ENCODE results near the gene HSD17B4. TPM values are rescaled to one million over a fixed set of nuclear protein-coding genes. Genes with fewer than 3 reads are reported as not detected.

Gene HSD17B4
- total RNA-seq, 4 donors from 2014 or later, result 71.6 to 90.6 (median 86.2) TPM

DNA sequence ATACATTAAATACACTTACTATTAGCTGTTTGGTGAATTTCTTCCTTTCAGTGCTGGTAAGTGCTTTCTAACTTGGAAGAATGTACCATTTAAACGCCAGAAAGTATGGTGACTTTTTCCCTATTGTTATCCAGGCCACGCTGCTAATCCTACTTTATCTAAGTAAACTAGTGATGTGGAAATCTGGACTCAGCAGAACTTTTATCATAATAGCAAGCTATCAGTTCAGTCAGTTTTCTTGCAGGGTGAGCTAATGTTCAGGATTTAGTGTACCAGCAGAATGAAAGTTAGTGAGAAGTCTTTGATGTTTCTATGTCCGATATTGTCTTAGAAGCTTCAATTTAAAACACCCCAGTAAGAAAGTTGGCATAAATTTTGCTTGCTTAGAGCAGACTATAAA, 72.2 kb downstream of the HSD17B4 start:
- WGBS, result 60% methylated on average over 3 of the region's 3 CpGs
- no peaks in the 10 kb centered on the region for H3K9me3 ChIP-seq
- TF ChIP-seq POLR2A (IDR thresholded peaks at IDR 0.05; ENCODE audit: low read depth), result no peak
- TF ChIP-seq EP300 (IDR thresholded peaks at IDR 0.05), result no peak
- TF ChIP-seq, protein P1, sequence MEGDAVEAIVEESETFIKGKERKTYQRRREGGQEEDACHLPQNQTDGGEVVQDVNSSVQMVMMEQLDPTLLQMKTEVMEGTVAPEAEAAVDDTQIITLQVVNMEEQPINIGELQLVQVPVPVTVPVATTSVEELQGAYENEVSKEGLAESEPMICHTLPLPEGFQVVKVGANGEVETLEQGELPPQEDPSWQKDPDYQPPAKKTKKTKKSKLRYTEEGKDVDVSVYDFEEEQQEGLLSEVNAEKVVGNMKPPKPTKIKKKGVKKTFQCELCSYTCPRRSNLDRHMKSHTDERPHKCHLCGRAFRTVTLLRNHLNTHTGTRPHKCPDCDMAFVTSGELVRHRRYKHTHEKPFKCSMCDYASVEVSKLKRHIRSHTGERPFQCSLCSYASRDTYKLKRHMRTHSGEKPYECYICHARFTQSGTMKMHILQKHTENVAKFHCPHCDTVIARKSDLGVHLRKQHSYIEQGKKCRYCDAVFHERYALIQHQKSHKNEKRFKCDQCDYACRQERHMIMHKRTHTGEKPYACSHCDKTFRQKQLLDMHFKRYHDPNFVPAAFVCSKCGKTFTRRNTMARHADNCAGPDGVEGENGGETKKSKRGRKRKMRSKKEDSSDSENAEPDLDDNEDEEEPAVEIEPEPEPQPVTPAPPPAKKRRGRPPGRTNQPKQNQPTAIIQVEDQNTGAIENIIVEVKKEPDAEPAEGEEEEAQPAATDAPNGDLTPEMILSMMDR (IDR thresholded peaks at IDR 0.05), result no peak
- TF ChIP-seq POLR2AphosphoS5 (IDR thresholded peaks at IDR 0.05), result no peak
- no peak overlapping the region for H3K4me3 ChIP-seq
- no peak for DNase-seq (ENCODE audit: extremely low spot score)
- intact Hi-C loops (cut with DNase I), result no loop called here
- H3K4me1 ChIP-seq, result peaks cover 0 to 4% (median 0%) of the 10 kb centered on the region in 4 donors
- no peak overlapping the region for H3K27ac ChIP-seq (replicated peaks in 1 of 4)
- H3K27me3 ChIP-seq, result no peaks in the 10 kb centered on the region
- peaks cover 0 to 36% (median 20%) of the 10 kb centered on the region in 4 donors for H3K36me3 ChIP-seq

DNA sequence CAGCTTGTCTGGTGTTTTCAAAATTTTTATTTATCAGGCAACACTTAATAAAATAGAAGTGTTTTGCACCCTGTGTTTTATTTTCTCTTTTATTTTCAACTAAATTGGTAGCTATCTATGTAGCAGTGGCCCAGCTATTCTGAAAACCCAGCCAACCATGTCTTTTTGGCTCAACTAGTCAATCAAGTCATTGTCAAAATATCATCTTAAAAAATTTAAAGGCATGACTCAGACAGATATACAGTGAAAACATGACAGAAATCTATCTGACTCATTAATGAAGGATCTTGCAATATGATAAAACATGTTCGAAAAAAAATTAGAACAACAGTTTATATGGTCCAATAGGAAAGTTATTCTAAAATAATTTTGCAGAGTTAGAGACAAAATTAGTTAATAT, 75.1 kb downstream of the HSD17B4 start:
- H3K4me1 ChIP-seq, result peaks cover 0 to 4% (median 0%) of the 10 kb centered on the region in 4 donors
- 95% methylated on average over 1 of the region's 1 CpG for WGBS
- intact Hi-C loops (cut with DNase I), result no loop called here
- H3K4me3 ChIP-seq, result no peak overlapping the region
- no peaks in the 10 kb centered on the region for H3K27me3 ChIP-seq
- TF ChIP-seq POLR2A (IDR thresholded peaks at IDR 0.05; ENCODE audit: low read depth), result no peak
- no peak for TF ChIP-seq POLR2AphosphoS5 (IDR thresholded peaks at IDR 0.05)
- TF ChIP-seq, protein P1 (IDR thresholded peaks at IDR 0.05), result no peak
- TF ChIP-seq EP300 (IDR thresholded peaks at IDR 0.05), result no peak
- DNase-seq (ENCODE audit: extremely low spot score), result no peak
- peaks cover 0 to 61% (median 38%) of the 10 kb centered on the region in 4 donors for H3K36me3 ChIP-seq
- no peaks in the 10 kb centered on the region for H3K9me3 ChIP-seq
- no peak overlapping the region for H3K27ac ChIP-seq (replicated peaks in 1 of 4)

DNA sequence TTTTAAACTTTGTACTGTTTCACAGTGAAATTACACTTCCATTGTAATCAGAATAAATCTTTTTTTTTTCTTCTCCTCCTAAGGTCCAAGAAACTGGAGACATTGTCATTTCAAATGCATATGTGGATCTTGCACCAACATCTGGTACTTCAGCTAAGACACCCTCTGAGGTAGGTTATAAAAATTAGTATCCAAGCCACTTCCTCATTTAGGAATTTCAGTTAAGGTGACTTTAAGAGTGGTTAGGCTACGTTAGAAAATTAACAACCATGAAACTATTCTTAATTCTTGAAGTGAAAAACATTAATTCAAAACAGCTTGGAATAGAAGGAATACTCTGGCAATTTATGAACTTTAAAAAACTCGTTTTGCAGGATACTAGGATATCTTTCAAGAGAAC, 77.5 kb downstream of the HSD17B4 start:
- Histone ChIP-seq H3K4me1 (no peaks in the 10 kb centered on the region), H3K36me3 (peaks cover 0 to 66% (median 40%) of the 10 kb centered on the region in 4 donors), H3K9me3 (no peaks in the 10 kb centered on the region), H3K4me3 (no peak overlapping the region), H3K27me3 (no peaks in the 10 kb centered on the region), H3K27ac (replicated peaks in 1 of 4) (no peak overlapping the region)
- no peak for TF ChIP-seq EP300 (IDR thresholded peaks at IDR 0.05)
- no peak for TF ChIP-seq POLR2AphosphoS5 (IDR thresholded peaks at IDR 0.05)
- TF ChIP-seq, protein P1 (IDR thresholded peaks at IDR 0.05), result no peak
- no peak for TF ChIP-seq POLR2A (IDR thresholded peaks at IDR 0.05; ENCODE audit: low read depth)
- intact Hi-C loops (cut with DNase I), result no loop called here
- DNase-seq (ENCODE audit: extremely low spot score), result no peak
- WGBS, result 88% methylated on average over 2 of the region's 2 CpGs

DNA sequence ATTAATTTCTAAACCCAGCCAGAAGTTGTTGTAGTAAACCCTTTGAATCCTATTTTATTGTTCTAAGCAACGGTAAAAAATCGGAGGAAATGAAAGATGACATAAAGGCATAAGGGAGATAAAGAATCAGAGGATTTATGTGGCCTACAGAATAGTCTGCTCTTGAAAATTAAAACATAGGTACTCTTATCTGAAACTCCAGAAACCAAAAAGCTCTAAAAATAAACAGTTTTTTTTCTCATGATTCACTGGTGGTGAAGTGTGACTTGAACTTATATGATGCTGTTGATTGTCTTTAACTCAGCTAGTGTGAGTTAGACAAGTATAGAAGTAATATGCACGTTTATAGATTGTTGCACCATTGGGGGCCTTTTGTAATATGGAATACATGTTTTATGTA, 80.3 kb downstream of the HSD17B4 start:
- Histone ChIP-seq H3K27me3 (no peaks in the 10 kb centered on the region), H3K27ac (replicated peaks in 1 of 4) (no peak overlapping the region), H3K4me1 (no peaks in the 10 kb centered on the region), H3K9me3 (no peaks in the 10 kb centered on the region), H3K36me3 (peaks cover 5 to 62% (median 40%) of the 10 kb centered on the region in 4 donors), H3K4me3 (no peak overlapping the region)
- 87% methylated on average over 3 of the region's 3 CpGs for WGBS
- no peak for DNase-seq (ENCODE audit: extremely low spot score)
- intact Hi-C loops (cut with DNase I), result no loop called here
- no peak for TF ChIP-seq EP300 (IDR thresholded peaks at IDR 0.05)
- TF ChIP-seq POLR2AphosphoS5 (IDR thresholded peaks at IDR 0.05), result no peak
- TF ChIP-seq, protein P1 (IDR thresholded peaks at IDR 0.05), result no peak
- no peak for TF ChIP-seq POLR2A (IDR thresholded peaks at IDR 0.05; ENCODE audit: low read depth)

DNA sequence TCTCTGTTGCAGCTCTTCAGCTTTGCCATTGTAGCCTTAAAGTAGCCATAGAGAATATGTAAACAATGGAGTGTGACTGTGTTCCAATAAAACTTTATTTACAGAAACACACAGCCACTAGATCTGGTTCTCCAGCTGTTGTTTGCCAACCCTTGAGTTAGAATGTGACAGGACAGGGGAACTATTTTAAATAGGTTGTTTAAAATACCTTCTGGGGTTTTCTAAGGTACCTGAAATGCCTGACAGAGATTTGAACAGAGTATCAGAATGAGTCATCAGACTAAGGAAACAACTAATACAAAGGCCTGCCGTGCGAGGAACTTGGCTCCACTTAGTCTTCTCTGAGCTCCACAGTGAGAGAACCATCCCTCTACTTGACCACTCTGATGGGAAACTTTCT, 85.4 kb downstream of the HSD17B4 start:
- Histone ChIP-seq H3K4me1 (peaks cover 0 to 9% (median 3%) of the 10 kb centered on the region in 4 donors), H3K27ac (replicated peaks in 1 of 4) (no peak overlapping the region), H3K36me3 (peaks cover 8 to 58% (median 37%) of the 10 kb centered on the region in 4 donors), H3K27me3 (no peaks in the 10 kb centered on the region), H3K9me3 (no peaks in the 10 kb centered on the region), H3K4me3 (no peak overlapping the region)
- DNase-seq (ENCODE audit: extremely low spot score), result no peak
- TF ChIP-seq, protein P1 (IDR thresholded peaks at IDR 0.05), result no peak
- TF ChIP-seq EP300 (IDR thresholded peaks at IDR 0.05) (no peak), POLR2A (IDR thresholded peaks at IDR 0.05; ENCODE audit: low read depth) (no peak), POLR2AphosphoS5 (IDR thresholded peaks at IDR 0.05) (no peak)
- intact Hi-C loops (cut with DNase I), result no loop called here
- 69% methylated on average over 2 of the region's 2 CpGs for WGBS

Measured in esophagus muscularis mucosa (tissue), 4 donors.